Left kidney (tissue), 8 donors: ENCODE data around the gene SMPD3. TPM values are rescaled to one million over a fixed set of nuclear protein-coding genes. Genes with fewer than 3 reads are reported as not detected.
"Not testable (repeated sequence)": the region's sequence is repeated elsewhere in the genome, so short reads cannot be mapped to it uniquely, and the experiment has no call there.

Source experiments
- DNase-seq: peaks from one replicate; pipeline ENCODE4 v3.0.0-alpha.2; 2013
- long read RNA-seq, 8 donors: transcript quantifications; one replicate each; lab custom pipeline, GENCODE V29; 2026
- polyA plus RNA-seq: library from polyadenylated mRNA; unstranded; fragments of 120-200 nt; gene quantifications from one replicate; pipeline ENCODE4 v1.2.1, GENCODE V29; 2013; ENCODE audit not compliant: insufficient read length

Gene SMPD3
- polyA plus RNA-seq: 1.3 TPM
- long read RNA-seq, donor 1: 0 reads
- long read RNA-seq, donor 2: 0 reads
- long read RNA-seq, donor 3: 0 reads
- long read RNA-seq, donor 4: 0 reads
- long read RNA-seq, donor 5: 0 reads
- long read RNA-seq, donor 6: 0 reads
- long read RNA-seq, donor 7: 0 reads
- long read RNA-seq, donor 8: 0 reads

- peak; percentile 99 for DNase-seq
Observed at GRCh38 chr16:68448360-68448970, at the start of gene SMPD3. Gene SMPD3 (minus strand): TSS chr16:68448508. CDS start chr16:68372181, 76,327 bp downstream.

DNA sequence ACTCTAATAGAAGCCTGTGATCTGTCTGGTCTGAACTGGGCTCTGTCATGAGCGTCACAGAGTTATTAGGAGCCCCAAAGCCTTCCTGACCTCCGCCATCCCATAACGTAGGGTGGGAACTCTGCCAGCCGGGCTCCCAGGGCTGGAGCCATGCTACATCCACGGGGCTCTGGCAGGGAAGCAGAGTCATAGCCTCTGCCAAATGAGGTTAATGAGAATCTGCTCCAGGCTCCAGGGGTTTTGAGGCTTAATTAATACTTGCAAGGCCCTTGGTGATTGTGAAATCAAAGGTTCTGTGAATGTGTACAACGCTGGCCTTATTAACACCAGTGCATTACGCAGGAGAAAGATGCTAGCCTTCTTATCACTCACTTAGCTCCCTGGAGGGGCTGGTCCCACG, 48.4 kb upstream of the SMPD3 start:
- no peak for DNase-seq

GRCh38 chr16:68494261-68494660, 46.0 kb upstream of the SMPD3 start:
- DNase-seq: not testable (repeated sequence)

GRCh38 chr16:68493412-68494070, 45.2 kb upstream of the SMPD3 start:
- no peak for DNase-seq

DNA sequence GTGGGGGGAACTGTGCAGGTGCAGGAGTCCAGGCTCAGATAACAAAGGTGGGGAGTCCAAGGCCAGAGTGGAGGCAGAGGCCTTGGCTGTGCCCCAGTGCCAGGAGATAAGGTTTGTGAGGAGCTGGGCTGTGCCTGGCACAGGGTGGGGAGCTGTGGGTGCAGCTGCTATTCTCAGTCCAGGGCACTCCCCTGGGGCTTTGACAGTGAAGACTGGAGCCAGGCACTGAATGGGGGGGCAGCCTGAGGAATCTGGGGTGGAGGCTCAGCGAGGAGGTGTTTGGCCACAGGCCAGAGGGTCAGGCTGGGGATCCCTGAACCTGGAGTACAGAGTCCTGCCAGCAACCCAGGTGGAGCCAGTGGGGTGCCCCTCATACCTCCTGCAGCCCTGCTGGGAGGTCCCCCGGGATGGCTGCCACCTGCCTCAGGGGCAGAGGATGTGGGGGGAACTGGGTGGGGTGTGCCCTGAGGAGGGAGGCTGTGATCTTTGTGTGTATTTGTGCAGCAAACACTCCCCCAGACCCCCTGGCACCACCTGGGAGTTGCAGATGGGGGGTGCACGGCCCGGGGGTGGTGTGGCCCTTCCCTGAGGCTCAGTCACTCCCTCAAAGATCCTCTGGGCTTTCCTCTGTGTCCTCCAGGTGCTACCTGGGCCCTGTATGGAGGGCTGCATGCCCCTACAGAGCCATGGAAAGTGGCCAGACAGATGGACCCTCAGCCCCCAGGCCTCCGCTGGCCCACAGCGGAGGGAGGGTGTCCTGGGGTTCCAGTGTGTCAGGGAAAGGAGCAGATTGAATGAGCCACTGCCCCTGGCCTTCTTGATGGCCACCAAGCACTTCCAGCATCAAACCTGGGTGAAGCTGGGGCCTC, 44.5 kb upstream of the SMPD3 start:
- no peak for DNase-seq

DNA sequence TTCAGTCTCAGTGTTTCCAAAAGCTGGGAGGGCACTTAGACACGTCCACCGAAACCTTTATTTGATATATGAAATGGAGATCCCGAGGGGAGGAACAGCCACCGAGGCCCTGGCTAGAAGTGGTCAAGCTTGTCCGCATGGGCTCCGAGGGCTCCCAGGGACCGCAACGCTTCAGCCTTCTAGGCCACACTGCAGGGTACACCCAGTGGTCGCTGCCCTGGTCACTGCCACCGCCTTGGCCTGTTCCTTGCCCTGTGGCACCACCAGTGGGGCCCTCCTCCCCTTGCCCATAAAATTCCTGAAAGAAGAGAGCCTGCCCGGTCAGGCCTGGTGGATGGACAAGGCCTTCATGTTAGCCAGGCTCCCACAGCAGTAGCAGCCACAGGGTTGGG, 43.8 kb upstream of the SMPD3 start:
- no peak for DNase-seq

- DNase-seq: no peak
Observed at GRCh38 chr16:68491576-68491950, 43.3 kb upstream of the SMPD3 start.

DNA sequence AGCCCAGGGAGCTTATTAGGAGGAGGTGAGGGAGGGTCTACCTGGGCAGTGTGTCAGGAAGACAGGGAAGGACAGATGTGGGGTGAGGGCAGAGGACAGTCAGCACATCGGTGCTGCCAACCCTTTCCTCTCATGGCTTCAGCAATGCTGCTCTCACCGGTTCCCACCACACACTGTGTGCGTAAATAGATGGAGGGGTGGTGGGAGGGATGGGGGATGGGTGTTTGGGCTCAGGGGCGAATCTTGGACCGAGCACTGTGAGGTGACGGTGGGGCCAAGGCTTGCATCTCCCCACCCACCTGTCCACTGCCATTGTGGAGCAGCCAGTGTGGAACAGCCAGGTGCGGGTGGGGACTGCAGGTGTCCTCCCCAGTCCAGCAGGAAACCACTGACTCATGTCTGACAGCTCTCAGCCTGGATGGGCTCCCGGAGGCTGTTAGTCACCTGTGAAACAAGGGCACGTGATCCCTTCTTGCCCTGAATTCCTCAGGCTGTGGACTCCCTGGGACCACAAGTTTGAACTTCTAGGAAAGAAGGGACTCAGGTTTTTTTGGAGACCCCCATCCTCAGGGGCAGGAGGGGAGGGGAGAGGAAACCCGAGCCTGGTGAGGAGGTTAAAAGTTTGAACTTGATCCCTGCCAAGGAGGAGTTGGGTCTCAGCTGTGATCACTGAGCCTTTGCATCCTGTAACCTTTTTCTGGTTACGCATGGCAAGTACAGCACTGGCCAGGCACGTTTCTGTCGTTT, 42.7 kb upstream of the SMPD3 start:
- peak; percentile 57 for DNase-seq

- DNase-seq: no peak
Observed at GRCh38 chr16:68490358-68490757, 42.0 kb upstream of the SMPD3 start.

DNA sequence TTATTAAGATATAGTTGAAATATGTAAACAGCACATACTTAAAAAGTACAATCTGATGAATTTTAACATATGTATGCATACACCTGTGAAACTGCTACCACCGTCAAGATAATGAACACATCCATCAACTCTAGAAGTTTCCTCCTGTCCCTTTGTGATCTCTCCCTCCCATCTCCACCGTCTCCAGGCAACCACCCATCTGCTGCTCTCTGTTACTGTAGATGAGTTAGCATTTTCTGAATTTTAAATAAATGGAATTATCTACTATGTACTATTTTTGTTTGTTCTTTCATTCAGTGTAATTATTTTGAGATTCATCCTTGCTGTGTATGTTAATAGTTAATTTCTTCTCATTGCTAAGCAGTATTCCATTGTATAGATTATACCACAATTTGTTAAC, 40.2 kb upstream of the SMPD3 start:
- no peak for DNase-seq

- DNase-seq: no peak
Observed at GRCh38 chr16:68487669-68488068, 39.4 kb upstream of the SMPD3 start.

- no peak for DNase-seq
Observed at GRCh38 chr16:68487203-68487514, 38.9 kb upstream of the SMPD3 start.

- no peak for DNase-seq
Observed at GRCh38 chr16:68486502-68487202, 38.3 kb upstream of the SMPD3 start.

GRCh38 chr16:68481636-68482035, 33.3 kb upstream of the SMPD3 start:
- no peak for DNase-seq

GRCh38 chr16:68480084-68480995, 32.0 kb upstream of the SMPD3 start:
- no peak for DNase-seq

DNA sequence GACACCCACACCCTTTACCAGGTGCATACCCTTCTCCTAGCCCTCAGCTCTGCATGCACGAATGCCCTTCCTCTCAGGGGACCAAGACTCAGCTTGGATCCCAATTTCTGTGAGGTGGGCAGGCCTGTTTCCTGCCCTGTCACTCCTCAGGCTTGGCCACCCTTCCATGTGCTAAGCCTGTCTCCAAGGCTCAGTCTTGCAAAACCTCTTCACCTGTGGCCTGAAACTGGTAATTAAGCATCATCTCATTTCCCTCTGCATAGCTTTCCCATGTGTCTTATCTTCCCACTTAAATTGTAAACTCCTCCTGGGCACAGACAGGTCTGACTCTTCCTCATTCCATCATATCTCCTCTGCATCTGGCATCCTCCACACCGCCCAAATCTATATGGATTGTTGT, 31.0 kb upstream of the SMPD3 start:
- DNase-seq: no peak

DNA sequence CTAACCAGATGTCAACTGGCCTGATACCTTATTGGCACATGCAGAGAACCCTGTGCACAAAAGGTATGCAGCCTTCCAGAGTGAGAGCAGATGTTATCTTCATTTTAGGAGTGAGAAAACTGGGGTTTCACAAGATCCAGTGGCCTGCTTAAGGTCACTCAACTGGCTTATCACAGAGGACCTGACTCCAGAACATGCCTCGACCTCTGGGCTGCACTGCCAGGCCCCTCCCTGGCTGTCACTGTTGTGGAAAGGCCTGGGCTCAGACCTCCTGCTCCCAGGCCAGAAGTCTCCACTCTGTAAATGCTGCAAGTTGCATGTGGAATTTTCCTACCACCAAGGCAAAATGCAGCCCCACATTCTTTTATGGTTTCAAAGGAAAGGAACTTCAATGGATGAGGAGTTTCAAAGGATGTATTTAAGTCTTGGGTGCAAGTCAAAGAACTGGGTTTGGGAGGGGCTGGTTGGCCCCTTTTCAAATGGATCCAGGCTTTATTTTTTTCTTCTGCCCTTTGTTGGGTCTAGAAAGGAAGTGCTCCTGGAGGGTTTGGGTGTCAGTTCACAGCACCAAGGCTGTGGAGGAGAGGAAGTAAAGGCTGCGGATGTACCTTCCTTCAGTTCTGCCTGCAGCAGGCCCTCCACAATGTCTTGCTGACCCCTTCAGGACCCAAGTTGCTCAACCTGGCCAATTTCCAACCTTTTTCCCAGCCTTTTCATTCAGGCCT, 30.4 kb upstream of the SMPD3 start:
- no peak for DNase-seq

GRCh38 chr16:68475071-68475470, 26.8 kb upstream of the SMPD3 start:
- DNase-seq: no peak

- DNase-seq: no peak
Observed at GRCh38 chr16:68473358-68474070, 25.2 kb upstream of the SMPD3 start.
